IPS-NIHi7 (cell line): ENCODE results near the gene RPL13.
"Not testable (repeated sequence)": the region's sequence is repeated elsewhere in the genome, so short reads cannot be mapped to it uniquely, and the experiment has no call there.

Experiments
- DNase-seq: peaks from one replicate; pipeline ENCODE4 v3.0.0; 2012; ENCODE audit warnings: mixed read lengths; ENCODE audit errors: extremely low spot score

RPL13 gene

GRCh38 chr16:89577055-89577759, 16.7 kb downstream of the RPL13 start:
- DNase-seq: no peak

- no peak for DNase-seq
Measured at GRCh38 chr16:89579351-89579750, 18.9 kb downstream of the RPL13 start.

- no peak for DNase-seq
Measured at GRCh38 chr16:89581045-89581695, 20.7 kb downstream of the RPL13 start.

- DNase-seq: no peak
Measured at GRCh38 chr16:89581861-89582563, 21.5 kb downstream of the RPL13 start.

GRCh38 chr16:89582614-89583196, 22.2 kb downstream of the RPL13 start:
- no peak for DNase-seq

GRCh38 chr16:89583197-89583894, 22.9 kb downstream of the RPL13 start:
- no peak for DNase-seq

GRCh38 chr16:89583895-89584644, 23.6 kb downstream of the RPL13 start:
- no peak for DNase-seq

- DNase-seq: no peak
Measured at GRCh38 chr16:89584768-89585549, 24.5 kb downstream of the RPL13 start.

- no peak for DNase-seq
Measured at GRCh38 chr16:89586218-89586617, 25.7 kb downstream of the RPL13 start.

GRCh38 chr16:89586853-89587252, 26.4 kb downstream of the RPL13 start:
- DNase-seq: no peak

GRCh38 chr16:89587676-89588075, 27.2 kb downstream of the RPL13 start:
- not testable (repeated sequence) for DNase-seq

GRCh38 chr16:89588413-89589109, 28.1 kb downstream of the RPL13 start:
- no peak for DNase-seq

GRCh38 chr16:89589241-89589926, 28.9 kb downstream of the RPL13 start:
- DNase-seq: no peak

- DNase-seq: no peak
Measured at GRCh38 chr16:89593841-89594240, 33.4 kb downstream of the RPL13 start.

- no peak for DNase-seq
Measured at GRCh38 chr16:89595330-89596060, 35.0 kb downstream of the RPL13 start.

GRCh38 chr16:89596061-89596689, 35.7 kb downstream of the RPL13 start:
- DNase-seq: no peak

- DNase-seq: no peak
Measured at GRCh38 chr16:89596957-89597649, 36.6 kb downstream of the RPL13 start.
